Amniotic epithelial cell (primary cell): ENCODE results near the gene AP1B1.

ENCODE experiments used
- DNase-seq: peaks from one replicate; pipeline ENCODE4 v3.0.0-alpha.2; 2010; ENCODE audit warnings: low read depth

The AP1B1 gene

GRCh38 chr22:29300807-29301601 lies 87.4 kb downstream of the AP1B1 start:
- DNase-seq, result no peak

- no peak for DNase-seq
Observed at GRCh38 chr22:29300467-29300806, 87.9 kb downstream of the AP1B1 start.

DNA sequence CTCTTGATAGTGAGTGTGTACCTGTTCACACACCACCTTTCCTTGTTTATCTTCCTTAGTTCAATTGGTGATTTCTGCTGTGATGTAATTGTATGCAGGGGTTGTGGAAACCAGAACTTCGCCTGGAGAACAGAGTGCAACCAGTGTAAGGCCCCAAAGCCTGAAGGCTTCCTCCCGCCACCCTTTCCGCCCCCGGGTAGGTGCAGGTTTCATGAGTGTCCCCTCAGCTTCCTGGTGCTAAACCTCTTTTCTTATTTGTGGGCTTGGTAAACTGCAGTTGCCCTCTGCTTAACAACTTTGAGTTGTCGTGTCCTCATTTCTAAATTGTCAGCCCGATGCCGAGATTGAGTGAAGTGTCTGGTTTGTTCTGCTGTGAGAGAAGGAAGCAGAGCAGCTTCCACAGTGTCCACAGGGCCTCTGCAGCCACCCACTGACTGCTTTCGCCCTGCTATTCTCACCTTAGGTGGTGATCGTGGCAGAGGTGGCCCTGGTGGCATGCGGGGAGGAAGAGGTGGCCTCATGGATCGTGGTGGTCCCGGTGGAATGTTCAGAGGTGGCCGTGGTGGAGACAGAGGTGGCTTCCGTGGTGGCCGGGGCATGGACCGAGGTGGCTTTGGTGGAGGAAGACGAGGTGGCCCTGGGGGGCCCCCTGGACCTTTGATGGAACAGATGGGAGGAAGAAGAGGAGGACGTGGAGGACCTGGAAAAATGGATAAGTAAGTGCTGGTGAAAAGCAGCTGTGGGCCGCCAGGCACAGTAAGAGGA lies 89.1 kb downstream of the AP1B1 start:
- DNase-seq, result no peak

DNA sequence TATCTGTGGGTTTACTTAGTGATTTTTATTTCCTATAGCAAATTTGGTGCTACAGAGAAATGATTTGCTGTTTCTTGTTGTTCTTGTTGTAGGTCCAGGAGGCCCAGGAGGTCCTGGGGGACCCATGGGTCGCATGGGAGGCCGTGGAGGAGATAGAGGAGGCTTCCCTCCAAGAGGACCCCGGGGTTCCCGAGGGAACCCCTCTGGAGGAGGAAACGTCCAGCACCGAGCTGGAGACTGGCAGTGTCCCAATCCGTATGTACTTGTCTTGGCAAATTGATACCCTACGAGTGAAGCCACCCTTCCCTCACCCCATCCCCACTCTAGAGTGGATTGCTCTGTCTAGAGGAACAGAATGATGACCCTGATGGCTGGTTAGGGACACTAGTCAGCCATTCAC lies 89.7 kb downstream of the AP1B1 start:
- no peak for DNase-seq

DNA sequence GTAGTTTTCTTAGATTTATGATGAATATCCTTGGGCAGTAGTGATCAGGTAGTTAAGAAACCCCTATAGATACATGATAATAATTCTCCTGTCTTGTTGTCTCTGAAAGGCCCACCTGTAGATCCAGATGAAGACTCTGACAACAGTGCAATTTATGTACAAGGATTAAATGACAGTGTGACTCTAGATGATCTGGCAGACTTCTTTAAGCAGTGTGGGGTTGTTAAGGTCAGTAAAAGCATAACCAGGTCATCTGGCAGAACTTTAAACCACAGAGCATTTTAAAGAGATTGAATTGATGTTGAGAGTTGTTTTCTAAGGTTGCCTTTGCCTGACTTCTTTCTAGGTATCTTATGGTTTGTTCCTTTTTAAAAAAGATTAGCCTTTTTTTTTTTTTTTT lies 96.0 kb downstream of the AP1B1 start:
- no peak for DNase-seq

GRCh38 chr22:29291215-29291614 lies 97.2 kb downstream of the AP1B1 start:
- DNase-seq, result no peak

- no peak for DNase-seq
Observed at GRCh38 chr22:29290061-29290460, 98.3 kb downstream of the AP1B1 start.

- DNase-seq, result no peak
Observed at GRCh38 chr22:29288837-29289236, 99.5 kb downstream of the AP1B1 start.

DNA sequence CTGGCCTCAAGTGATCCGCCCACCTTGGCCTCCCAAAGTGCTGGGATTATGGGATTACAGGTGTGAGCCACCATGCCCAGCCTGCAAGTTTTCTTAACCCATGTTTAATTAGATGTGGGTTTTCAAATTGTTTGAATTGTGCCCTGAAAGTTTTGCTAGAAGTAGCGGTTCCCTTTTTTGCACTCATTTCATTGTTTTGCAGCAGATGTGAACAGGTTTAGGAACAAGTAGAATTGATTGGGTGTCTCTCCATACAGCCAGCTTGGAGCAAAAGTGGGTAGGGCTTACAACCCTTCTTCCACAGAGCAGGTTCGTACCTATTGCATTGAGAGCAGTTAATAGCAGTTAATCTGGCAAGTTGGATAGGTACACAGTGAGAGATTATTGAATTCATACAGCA lies 104.2 kb downstream of the AP1B1 start:
- DNase-seq, result no peak

DNA sequence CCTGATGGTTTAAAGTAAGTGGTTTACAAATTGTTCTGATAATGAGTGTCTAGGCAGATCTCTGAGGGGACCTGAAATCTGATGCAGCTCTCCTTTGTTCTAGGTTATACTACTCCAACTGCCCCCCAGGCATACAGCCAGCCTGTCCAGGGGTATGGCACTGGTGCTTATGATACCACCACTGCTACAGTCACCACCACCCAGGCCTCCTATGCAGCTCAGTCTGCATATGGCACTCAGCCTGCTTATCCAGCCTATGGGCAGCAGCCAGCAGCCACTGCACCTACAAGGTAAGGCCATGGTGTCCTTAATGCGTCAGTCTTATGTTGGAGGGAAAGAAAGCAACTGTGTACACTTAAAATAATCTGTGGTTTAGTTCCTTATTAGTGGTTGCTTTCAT lies 110.4 kb downstream of the AP1B1 start:
- no peak for DNase-seq
